ENCODE results near the gene MSH5. TPM values are rescaled to one million over a fixed set of nuclear protein-coding genes. Genes with fewer than 3 reads are reported as not detected.
A peak's percentile ranks its signal among the peaks of the same experiment; 100 is the strongest.

MSH5 gene
- total and polyA plus RNA-seq, 2 of the 13 experiments (the other 11 are each of a cell fraction or from before 2014, with no cell fraction given) = 10.2 to 38.7 TPM

- TF ChIP-seq HOMEZ (CRISPR knock-in tag; IDR thresholded peaks at IDR 0.05; ENCODE audit: low read depth) (0 out of 2 replicates have a peak, but pooled peaks have one; percentile 42), ARID5B (CRISPR knock-in tag; IDR thresholded peaks at IDR 0.05) (peak; percentile 87), ZNF136 (CRISPR knock-in tag; IDR thresholded peaks at IDR 0.05; ENCODE audit: low read depth) (no peak), THAP11 (CRISPR knock-in tag; IDR thresholded peaks at IDR 0.05) (peak; percentile 60; the same call in 1 of the 2 replicates), ZNF567 (CRISPR knock-in tag; IDR thresholded peaks at IDR 0.05; ENCODE audit: borderline replicate concordance) (peak; percentile 30; the same call in 1 of the 2 replicates), ZNF619 (CRISPR knock-in tag; IDR thresholded peaks at IDR 0.05) (0 out of 2 replicates have a peak, but pooled peaks have one; percentile 54), KDM6A (CRISPR knock-in tag; IDR thresholded peaks at IDR 0.05; ENCODE audit: low read depth) (peak; percentile 63; the same call in 1 of the 2 replicates), FOXC1 (CRISPR knock-in tag; IDR thresholded peaks at IDR 0.05; ENCODE audit: borderline replicate concordance) (0 out of 2 replicates have a peak, but pooled peaks have one; percentile 71), SRSF4 (IDR thresholded peaks at IDR 0.05; ENCODE audit: low read depth, low read length, poor library complexity, severe bottlenecking) (no peak), FOSL2 (CRISPR knock-in tag; IDR thresholded peaks at IDR 0.05) (peak; percentile 74), ZNF720 (CRISPR knock-in tag; IDR thresholded peaks at IDR 0.05) (0 out of 2 replicates have a peak, but pooled peaks have one; percentile 61), HINFP (CRISPR knock-in tag; IDR thresholded peaks at IDR 0.05; ENCODE audit: low read depth) (peak; percentile 83), HHEX (CRISPR knock-in tag; IDR thresholded peaks at IDR 0.05) (peak; percentile 86), THRA (CRISPR knock-in tag; IDR thresholded peaks at IDR 0.05; ENCODE audit: borderline replicate concordance) (peak; percentile 81; the same call in 1 of the 2 replicates), SMC3 (IDR thresholded peaks at IDR 0.05; ENCODE audit: low read length) (0 out of 2 replicates have a peak, but pooled peaks have one; percentile 10)
Measured at GRCh38 chr6:31737991-31738979, 1.5 kb upstream of the MSH5 start (continued).

All from HepG2 (cell line).